CD4-positive, alpha-beta T cell treated with Interleukin-12 subunit alpha and Interleukin-12 subunit beta, for 1 hour (primary cell): ENCODE data around the gene RXRA.

Experiments used
- DNase-seq: peaks from one replicate; pipeline ENCODE4 v3.0.0-alpha.2; 2020

Gene RXRA

GRCh38 chr9:134355561-134356279, 29.5 kb downstream of the RXRA start:
- no peak for DNase-seq

- no peak for DNase-seq
These were observed 30.5 kb downstream of the RXRA start for GRCh38 chr9:134356496-134357470.

DNA sequence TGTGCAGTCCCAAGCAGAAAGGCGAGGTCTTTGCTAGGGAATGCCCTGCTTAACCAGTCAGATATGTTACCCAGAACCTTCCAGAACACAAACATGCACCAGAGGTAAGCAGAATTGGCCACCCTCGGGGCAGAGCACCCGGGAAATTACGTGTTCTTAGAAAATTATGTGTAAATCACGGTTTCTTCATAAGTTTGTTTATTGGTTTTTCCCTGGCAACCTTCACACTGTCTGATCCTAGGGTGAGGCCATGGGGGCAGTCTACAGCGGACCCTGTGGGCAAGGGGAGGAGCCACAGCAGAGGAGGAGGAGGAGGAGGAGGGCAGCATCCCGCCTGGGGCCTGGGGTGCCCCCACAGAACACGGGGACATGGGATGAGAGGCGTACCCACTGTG, 31.4 kb downstream of the RXRA start:
- no peak for DNase-seq

- no peak for DNase-seq
These were observed 31.9 kb downstream of the RXRA start for GRCh38 chr9:134358026-134358661.

GRCh38 chr9:134358662-134359319, 32.5 kb downstream of the RXRA start:
- DNase-seq = no peak

- no peak for DNase-seq
These were observed 33.4 kb downstream of the RXRA start for GRCh38 chr9:134359493-134360179.

- no peak for DNase-seq
These were observed 34.0 kb downstream of the RXRA start for GRCh38 chr9:134360180-134360759.

GRCh38 chr9:134360897-134361296, 34.6 kb downstream of the RXRA start:
- DNase-seq = no peak

GRCh38 chr9:134361426-134361825, 35.2 kb downstream of the RXRA start:
- DNase-seq = no peak

- DNase-seq = no peak
These were observed 35.7 kb downstream of the RXRA start for GRCh38 chr9:134361843-134362414.

DNA sequence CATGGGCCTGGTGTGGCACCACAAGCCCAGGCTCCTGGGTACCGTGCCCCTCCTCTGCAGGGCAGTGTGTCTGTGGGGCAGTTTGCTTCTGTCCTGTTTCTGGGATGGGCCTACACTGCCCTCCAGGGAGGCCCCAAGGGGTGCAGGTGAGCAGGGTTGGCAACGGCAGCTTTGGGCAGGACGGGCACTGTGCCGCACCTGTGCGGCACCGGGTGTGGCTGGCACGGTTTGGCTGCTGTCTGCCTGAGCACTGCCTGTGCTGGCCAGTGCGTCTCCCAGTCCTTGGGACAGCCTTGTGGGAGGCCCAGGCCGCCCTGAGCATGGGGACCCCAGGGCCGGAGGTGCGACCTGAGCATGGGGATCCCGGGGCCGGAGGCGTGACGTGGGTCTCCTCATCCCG, 37.2 kb downstream of the RXRA start:
- DNase-seq = no peak

- DNase-seq = peak; percentile 20
These were observed 38.3 kb downstream of the RXRA start for GRCh38 chr9:134364391-134365114.

DNA sequence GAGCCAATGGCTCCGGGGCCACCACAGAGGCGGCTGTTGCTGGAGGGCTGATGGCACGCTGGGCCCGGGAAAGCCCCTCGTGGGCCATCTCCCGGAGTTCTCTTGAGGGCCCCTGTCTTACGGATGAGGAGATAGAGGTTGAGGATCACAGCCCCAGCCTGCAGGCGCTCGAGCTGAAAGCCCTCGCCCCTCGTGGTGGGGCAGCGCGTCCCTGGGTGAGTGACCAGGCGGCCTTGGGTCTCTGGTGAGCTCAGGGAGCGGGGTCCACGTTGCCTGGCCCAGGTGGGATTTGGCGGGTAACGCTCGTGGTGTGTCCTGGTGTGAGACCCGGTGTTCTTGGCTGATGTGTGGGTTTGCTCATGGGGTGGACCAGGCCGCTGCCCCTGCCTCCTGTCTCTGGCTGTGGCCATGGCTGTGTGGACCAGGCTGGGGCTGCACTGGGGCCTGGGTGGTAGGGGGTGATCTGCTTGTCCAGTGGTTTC, 38.9 kb downstream of the RXRA start:
- DNase-seq = no peak

DNA sequence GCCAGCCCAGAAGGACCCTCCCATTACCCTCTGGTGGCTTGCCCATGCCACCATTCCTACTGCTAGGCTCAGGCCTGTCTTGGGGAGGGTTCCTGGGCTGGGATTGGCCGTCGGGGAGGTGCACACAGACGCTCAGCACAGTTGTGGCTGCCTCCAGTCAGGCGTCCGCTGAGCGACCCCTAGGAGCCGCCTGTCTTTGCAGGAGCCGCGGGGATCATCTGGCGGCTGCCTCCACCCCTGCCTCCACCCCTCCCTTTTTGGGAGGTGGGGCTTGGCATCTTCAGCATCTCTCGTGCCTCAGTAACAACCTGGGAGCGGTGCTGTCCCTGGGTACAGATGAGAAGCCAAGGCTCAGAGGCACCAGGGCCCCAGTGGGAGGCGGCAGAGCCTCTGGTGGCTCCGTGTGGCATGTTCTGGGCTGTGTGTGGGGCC, 39.6 kb downstream of the RXRA start:
- DNase-seq = no peak

- DNase-seq = no peak
These were observed 40.2 kb downstream of the RXRA start for GRCh38 chr9:134366223-134367031.

GRCh38 chr9:134367061-134367460, 40.8 kb downstream of the RXRA start:
- no peak for DNase-seq

GRCh38 chr9:134367791-134368490, 41.7 kb downstream of the RXRA start:
- DNase-seq = no peak

GRCh38 chr9:134368571-134368970, 42.3 kb downstream of the RXRA start:
- no peak for DNase-seq
